ENCODE data around the gene ZNF69. TPM values are rescaled to one million over a fixed set of nuclear protein-coding genes. Genes with fewer than 3 reads are reported as not detected.

The ZNF69 gene
- total RNA-seq, 2 experiments from 2014 or later = 2.8 to 3.8 TPM

Other genes with a start within 250 kb of the ZNF69 start
- 1 to 10 TPM; 2.2 to 3.6 TPM for gene ZNF823, start 148.8 kb upstream of the ZNF69 start, total RNA-seq
- 1 to 10 TPM; 4.0 to 4.1 TPM for gene ZNF441, start 120.8 kb upstream of the ZNF69 start, total RNA-seq
- gene ZNF491, start 89.3 kb upstream of the ZNF69 start, total RNA-seq = under 1 TPM; 0.56 to 0.87 TPM
- gene ZNF440, start 73.5 kb upstream of the ZNF69 start, total RNA-seq = 1 to 10 TPM; 6.3 to 8.3 TPM
- gene ZNF439, start 39.1 kb upstream of the ZNF69 start, total RNA-seq = 1 to 10 TPM; 6.0 to 6.4 TPM
- gene ZNF700, start 37.3 kb downstream of the ZNF69 start, total RNA-seq = 10 to 100 TPM; 10.2 to 11.3 TPM
- under 1 TPM; 0.85 to 0.96 TPM for gene ZNF763, start 77.3 kb downstream of the ZNF69 start, total RNA-seq
- gene ZNF433, start 147.9 kb downstream of the ZNF69 start, total RNA-seq = 1 to 10 TPM; 2.2 to 2.3 TPM
- 1 to 10 TPM; 1.1 TPM for gene ZNF878, start 165.2 kb downstream of the ZNF69 start, total RNA-seq
- gene ZNF844, start 176.9 kb downstream of the ZNF69 start, total RNA-seq = 1 to 10 TPM; 4.0 to 4.8 TPM